ENCODE measurements around the gene TRIM15. TPM values are rescaled to one million over a fixed set of nuclear protein-coding genes. Genes with fewer than 3 reads are reported as not detected.

The TRIM15 gene
- total RNA-seq, 1 donor from 2014 or later: not detected

GRCh38 chr6:30154709-30155519 is 8.4 kb upstream of the TRIM15 start:
- Mint-ChIP-seq H3K4me1 (ENCODE audit: low read depth, unreplicated experiment) (peaks cover 2% of the 10 kb centered on the region), H3K27ac (ENCODE audit: unreplicated experiment) (no peak overlapping the region), H3K36me3 (ENCODE audit: unreplicated experiment) (no peaks in the 10 kb centered on the region), H3K9me3 (ENCODE audit: unreplicated experiment) (peaks cover 3% of the 10 kb centered on the region), H3K4me3 (ENCODE audit: unreplicated experiment) (no peak overlapping the region), H3K27me3 (ENCODE audit: unreplicated experiment) (peaks cover 10% of the 10 kb centered on the region)
- no peak for DNase-seq
- no peak for TF ChIP-seq CTCF (IDR thresholded peaks at IDR 0.05; ENCODE audit: partially characterized antibody, unreplicated experiment)

GRCh38 chr6:30155520-30156261 is 7.7 kb upstream of the TRIM15 start:
- Mint-ChIP-seq H3K4me1 (ENCODE audit: low read depth, unreplicated experiment) (peaks cover 2% of the 10 kb centered on the region), H3K27me3 (ENCODE audit: unreplicated experiment) (peaks cover 11% of the 10 kb centered on the region), H3K4me3 (ENCODE audit: unreplicated experiment) (no peak overlapping the region), H3K9me3 (ENCODE audit: unreplicated experiment) (peaks cover 3% of the 10 kb centered on the region), H3K36me3 (ENCODE audit: unreplicated experiment) (no peaks in the 10 kb centered on the region), H3K27ac (ENCODE audit: unreplicated experiment) (no peak overlapping the region)
- DNase-seq: no peak
- TF ChIP-seq CTCF (IDR thresholded peaks at IDR 0.05; ENCODE audit: partially characterized antibody, unreplicated experiment): no peak

GRCh38 chr6:30156262-30156599 is 7.1 kb upstream of the TRIM15 start:
- DNase-seq: no peak
- no peaks in the 10 kb centered on the region for H3K36me3 Mint-ChIP-seq (ENCODE audit: unreplicated experiment)
- peaks cover 3% of the 10 kb centered on the region for H3K9me3 Mint-ChIP-seq (ENCODE audit: unreplicated experiment)
- no peak for TF ChIP-seq CTCF (IDR thresholded peaks at IDR 0.05; ENCODE audit: partially characterized antibody, unreplicated experiment)
- no peak overlapping the region for H3K27ac Mint-ChIP-seq (ENCODE audit: unreplicated experiment)
- peaks cover 11% of the 10 kb centered on the region for H3K27me3 Mint-ChIP-seq (ENCODE audit: unreplicated experiment)
- peaks cover 2% of the 10 kb centered on the region for H3K4me1 Mint-ChIP-seq (ENCODE audit: low read depth, unreplicated experiment)
- H3K4me3 Mint-ChIP-seq (ENCODE audit: unreplicated experiment): no peak overlapping the region

- Mint-ChIP-seq H3K4me1 (ENCODE audit: low read depth, unreplicated experiment) (peaks cover 2% of the 10 kb centered on the region), H3K36me3 (ENCODE audit: unreplicated experiment) (no peaks in the 10 kb centered on the region), H3K27me3 (ENCODE audit: unreplicated experiment) (peaks cover 11% of the 10 kb centered on the region), H3K9me3 (ENCODE audit: unreplicated experiment) (peaks cover 3% of the 10 kb centered on the region), H3K4me3 (ENCODE audit: unreplicated experiment) (no peak overlapping the region), H3K27ac (ENCODE audit: unreplicated experiment) (no peak overlapping the region)
- DNase-seq: no peak
- TF ChIP-seq CTCF (IDR thresholded peaks at IDR 0.05; ENCODE audit: partially characterized antibody, unreplicated experiment): no peak
Measured at GRCh38 chr6:30156774-30157173, 6.6 kb upstream of the TRIM15 start.

GRCh38 chr6:30157581-30157980 is 5.8 kb upstream of the TRIM15 start:
- Mint-ChIP-seq H3K27me3 (ENCODE audit: unreplicated experiment) (peaks cover 11% of the 10 kb centered on the region), H3K27ac (ENCODE audit: unreplicated experiment) (no peak overlapping the region), H3K4me3 (ENCODE audit: unreplicated experiment) (no peak overlapping the region), H3K36me3 (ENCODE audit: unreplicated experiment) (no peaks in the 10 kb centered on the region), H3K9me3 (ENCODE audit: unreplicated experiment) (peaks cover 3% of the 10 kb centered on the region), H3K4me1 (ENCODE audit: low read depth, unreplicated experiment) (peaks cover 2% of the 10 kb centered on the region)
- DNase-seq: no peak
- no peak for TF ChIP-seq CTCF (IDR thresholded peaks at IDR 0.05; ENCODE audit: partially characterized antibody, unreplicated experiment)
